HG03039 (cell line): Measurements from ENCODE around the gene SCCPDH.

ENCODE experiments used
- ATAC-seq: cut with Tn5 transposase; IDR thresholded peaks from one replicate; pipeline ENCODE4 v1.9.1; 2021; ENCODE audit warnings: mild to moderate bottlenecking, moderate library complexity; ENCODE audit not compliant: unreplicated experiment

Gene SCCPDH

DNA sequence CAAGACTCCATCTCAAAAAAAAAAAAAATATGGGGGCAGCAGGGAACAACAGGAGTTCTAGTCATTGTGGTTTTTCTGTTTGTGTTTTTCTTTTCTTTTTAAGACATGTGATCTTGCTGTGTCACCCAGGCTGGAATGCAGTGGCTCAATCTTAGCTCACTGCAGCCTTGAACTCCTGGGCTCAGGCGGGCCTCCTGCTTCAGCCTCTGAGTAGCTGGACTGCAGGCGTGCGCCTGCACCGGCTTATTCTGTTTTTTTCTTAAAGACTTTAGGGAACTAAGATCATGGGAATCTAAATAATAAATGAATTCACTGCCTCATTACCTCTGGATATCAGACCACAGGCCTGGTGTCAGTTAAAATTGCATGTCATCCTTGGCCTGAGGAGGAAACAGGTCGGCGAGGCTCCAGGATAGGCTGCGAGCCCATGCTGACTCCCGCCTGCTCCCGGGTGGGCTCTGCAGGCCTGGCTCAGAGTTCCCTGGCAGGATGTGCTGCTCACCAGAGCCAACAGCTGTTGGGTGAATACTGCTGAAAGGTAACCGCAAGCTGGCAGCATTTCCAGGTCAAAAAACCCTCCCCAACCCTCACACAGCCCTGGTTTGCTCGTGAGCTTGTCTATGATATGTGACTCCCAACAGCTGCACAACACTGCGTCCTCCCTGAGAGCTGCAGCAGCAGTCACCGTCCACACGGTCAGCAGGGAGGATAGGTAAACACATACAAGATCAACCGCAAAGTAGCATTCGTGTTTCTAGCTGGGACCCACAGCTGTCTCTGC is 58.1 kb downstream of the SCCPDH start:
- ATAC-seq, result no peak

- ATAC-seq, result peak; percentile 47
These were observed 60.6 kb downstream of the SCCPDH start for GRCh38 chr1:246784621-246785493.

- ATAC-seq, result no peak
These were observed 61.4 kb downstream of the SCCPDH start for GRCh38 chr1:246785494-246786111.

DNA sequence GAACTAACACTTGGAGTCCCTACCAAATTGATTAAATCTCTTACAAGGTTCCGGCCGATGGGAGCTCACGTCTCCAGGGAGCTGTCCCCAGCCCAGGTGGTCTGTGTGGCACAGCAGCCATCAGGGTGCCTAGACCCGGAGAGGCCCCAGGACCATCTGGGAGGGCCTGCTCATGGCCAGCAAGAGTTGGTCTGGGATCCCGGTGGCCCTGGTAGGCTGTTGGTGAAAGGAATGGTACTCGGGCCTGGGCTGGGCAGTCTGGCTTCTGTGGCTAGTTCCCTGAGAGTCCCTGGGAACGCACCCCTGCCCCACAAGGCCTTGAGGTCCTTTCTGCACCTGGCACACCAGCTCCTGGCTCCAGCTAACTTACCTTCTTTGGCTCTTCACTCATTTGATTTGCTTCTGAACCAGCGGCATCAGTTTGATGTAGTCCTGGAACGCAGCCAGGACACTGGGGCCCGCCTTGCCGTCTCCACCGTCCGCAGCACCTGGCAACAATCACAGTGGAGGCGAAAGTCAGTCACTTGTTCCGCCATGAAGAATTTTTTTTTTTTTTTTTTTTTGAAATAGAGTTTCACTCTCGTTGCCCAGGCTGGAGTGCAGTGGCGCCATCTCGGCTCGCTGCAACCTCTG is 62.5 kb downstream of the SCCPDH start:
- ATAC-seq, result no peak

DNA sequence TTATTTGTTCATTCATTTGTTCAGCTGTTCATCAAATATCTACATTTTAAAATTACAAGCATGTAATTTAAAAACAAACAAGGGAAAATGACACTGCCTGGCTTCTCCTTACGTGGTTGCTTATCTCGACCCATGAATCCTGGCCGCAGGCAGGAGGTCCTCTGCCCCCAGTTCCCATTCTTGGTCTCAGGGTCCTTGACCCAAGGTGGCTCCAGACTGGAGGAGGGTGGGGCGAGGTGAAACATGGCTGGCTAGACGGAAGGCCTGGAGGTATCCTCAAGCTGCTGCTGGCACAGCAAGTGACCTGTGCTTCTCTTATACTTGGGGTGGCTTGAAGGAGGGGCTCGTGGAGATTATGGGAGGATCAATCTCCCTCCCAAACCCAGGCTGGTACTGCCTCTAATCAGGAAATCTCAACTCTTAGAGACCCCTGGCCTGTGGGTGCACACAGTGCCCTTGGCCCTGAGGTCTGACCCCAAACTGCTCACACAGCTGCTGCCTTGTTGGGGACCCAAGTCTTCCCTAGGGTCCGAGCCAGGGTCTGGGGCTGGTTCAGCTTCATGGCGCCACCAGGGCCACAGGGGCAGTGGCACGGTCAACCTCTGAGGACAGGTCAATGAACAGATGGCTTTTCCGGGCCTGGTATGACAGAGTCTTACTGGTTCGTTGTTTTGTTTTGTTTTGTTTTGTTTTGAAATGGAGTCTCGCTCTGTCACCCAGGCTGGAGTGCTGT is 63.7 kb downstream of the SCCPDH start:
- no peak for ATAC-seq

DNA sequence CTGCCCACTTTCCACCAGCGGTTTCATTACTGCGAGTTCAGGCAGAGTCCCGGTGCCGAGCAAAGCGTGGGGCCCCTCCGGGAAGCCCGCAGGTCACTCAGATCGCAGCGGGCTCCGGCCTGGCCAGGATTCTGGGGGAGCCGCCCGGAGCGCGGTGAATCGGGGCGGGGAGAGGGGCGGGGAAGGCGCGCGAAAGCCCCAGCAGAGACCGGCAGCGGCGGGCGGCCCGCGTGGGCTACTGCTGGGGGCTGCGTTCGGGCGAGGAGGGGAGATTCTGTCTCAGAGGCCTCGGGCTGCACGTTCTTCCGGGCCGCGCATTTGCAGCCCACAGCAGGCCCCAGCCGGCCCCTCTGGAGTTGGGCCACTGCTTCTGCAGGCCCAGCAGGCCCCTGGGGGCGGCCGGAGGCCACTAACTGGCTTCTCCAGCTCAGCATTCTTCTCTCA is 64.7 kb downstream of the SCCPDH start:
- ATAC-seq, result no peak

GRCh38 chr1:246789454-246790339 is 65.5 kb downstream of the SCCPDH start:
- no peak for ATAC-seq

DNA sequence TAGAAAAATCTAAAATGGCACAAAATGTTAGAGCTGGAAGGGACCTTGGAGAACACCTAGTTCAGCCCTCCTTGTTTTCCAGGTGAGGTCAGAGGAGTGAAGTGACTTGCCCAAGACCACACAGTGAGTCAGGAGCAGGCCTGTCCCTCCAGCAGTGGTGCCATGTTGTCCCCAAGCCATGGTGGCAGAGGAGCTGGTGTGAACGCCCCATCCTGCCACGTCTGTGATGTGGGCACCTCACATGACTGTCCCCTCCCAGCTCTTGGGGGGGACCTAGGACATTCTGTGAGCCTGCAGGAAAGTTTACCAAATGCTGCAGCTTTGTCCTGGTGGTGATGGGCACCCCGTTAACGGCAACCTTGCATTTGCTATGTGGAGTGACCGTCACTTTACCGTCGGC is 66.2 kb downstream of the SCCPDH start:
- no peak for ATAC-seq

GRCh38 chr1:246790833-246791232 is 66.6 kb downstream of the SCCPDH start:
- ATAC-seq, result no peak

DNA sequence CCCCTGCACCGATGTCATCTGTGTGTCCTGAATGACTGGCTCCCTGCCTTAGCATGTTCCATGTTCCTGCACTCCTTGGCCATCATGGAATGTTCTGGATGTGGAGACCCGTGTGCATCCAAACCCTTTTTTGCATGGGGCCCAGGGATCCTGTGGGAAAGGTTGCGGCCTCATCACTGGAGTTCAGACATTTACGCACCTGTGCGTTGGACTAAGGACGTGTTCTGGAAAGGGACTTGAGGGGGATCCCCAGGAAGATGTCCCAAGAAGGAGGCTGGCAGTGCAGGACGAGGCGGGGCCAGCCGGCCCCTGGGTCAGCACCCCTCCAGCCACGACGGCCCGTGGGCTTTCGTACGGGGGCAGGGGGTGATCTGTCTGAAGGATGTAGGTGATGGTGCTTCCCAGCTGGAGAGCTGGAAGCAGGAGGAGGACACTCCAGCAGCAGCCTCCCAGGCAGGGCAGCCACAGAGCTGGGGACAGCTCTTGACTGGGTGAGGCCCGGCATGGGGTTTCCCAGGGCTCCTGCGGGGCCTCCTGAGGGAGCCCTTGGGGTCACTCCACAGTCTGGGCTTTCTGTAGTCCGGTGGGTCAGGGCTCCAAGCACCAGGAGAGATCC is 67.2 kb downstream of the SCCPDH start:
- ATAC-seq, result no peak

DNA sequence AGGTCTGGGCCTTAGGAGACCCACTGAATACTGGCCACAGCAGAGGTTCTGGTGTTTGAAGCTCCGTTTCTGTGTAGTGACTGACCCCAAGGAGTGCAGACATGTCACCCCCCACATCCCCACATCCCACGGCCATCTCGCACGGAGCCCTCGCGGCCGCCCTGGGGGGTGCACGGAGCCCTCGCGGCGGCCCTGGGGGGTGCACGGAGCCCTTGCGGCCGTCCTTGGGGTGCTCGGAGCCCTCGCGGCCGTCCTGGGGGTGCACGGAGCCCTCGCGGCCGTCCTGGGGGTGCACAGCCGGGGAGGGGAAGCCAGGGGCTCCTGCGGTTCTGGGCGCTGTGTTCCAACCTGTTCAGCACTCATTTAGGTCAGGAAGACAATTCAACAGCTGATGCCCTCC is 68.4 kb downstream of the SCCPDH start:
- ATAC-seq, result no peak

- ATAC-seq, result no peak
These were observed 69.2 kb downstream of the SCCPDH start for GRCh38 chr1:246793356-246793896.

- no peak for ATAC-seq
These were observed 70.0 kb downstream of the SCCPDH start for GRCh38 chr1:246794048-246794827.

- ATAC-seq, result no peak
These were observed 70.8 kb downstream of the SCCPDH start for GRCh38 chr1:246794828-246795671.

DNA sequence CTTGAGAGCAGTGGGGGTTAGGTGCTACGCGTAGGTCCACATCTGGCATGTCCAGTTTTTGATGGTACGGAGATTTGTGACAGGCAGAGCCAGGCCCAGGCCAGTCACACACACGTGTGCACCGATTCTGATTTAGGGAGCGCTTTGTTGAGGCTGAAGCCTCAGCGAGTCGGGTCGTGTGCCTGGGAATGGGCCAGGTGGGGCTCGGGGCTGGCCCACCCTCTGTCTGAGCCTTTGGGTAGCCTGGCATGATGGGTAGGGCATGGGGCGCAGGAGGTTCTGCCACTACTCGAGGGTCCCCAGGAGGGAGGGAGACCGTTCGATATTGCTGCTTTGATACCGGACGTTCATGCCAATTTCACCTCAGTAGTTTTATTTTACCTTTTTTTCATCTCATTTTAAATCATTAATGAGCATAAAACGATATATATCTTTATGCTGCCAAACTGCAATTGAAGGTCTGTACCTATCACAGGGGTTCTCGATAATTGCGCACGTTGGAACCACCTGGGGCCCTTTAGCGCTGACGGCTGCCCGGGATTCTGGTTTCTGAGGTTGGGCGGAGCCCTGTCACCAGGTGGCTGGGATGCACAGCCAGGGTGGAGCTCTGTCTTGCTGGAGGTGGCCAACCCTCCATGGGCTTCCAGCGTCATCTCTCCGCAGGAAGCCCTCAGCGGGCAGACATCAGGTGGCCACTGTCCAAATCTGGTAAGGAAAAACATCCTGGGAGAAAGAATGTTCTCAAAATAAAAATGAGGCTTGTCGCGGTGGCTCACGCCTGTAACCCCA is 71.9 kb downstream of the SCCPDH start:
- no peak for ATAC-seq

GRCh38 chr1:246797157-246797556 is 72.9 kb downstream of the SCCPDH start:
- no peak for ATAC-seq
